HG03175 (cell line): ENCODE results near the gene PLEKHM1.

ENCODE experiments used
- ATAC-seq: cut with Tn5 transposase; IDR thresholded peaks from one replicate; pipeline ENCODE4 v1.9.1; 2021; ENCODE audit warnings: mild to moderate bottlenecking, moderate library complexity; ENCODE audit not compliant: unreplicated experiment

The PLEKHM1 gene

DNA sequence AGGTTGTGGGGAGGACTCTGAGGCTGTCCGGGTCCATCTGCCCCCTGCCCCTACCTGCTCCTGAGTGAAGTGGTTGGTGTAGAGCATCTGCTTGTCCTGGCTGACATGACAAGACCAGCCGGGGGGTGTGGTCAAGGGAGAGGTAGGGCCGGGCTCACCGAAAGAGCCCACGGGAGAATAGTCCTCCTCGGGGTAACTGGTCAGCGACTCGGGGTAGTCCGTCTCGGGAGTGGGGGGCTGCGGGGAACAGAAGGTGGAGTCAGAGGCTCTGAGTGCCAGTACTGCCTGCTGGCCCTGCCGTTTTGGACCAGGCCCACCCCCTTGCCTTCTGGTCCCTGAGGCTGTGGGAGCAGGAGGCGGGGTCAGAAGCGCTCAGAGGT is 85.7 kb downstream of the PLEKHM1 start:
- ATAC-seq, result no peak

GRCh38 chr17:45403906-45404490 is 86.5 kb downstream of the PLEKHM1 start:
- no peak for ATAC-seq

DNA sequence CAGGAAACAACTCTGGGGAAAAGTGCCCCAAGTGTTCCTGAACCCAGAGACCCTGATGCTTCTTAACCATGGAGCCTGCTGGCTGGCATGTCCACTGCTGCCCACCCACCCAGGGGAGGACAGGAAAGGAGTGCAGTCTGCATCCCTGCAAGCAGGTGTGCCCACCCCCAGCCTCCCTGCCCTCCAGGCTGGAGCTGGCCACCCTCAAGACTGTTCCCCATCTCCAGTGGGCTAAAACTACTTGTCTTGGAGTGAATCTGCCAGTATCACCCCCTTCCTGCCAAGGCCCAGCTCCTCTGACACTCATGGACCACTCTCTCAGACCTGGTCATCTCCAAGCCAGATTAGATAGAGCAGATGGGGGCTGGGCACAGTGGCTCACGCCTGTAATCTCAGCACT is 87.6 kb downstream of the PLEKHM1 start:
- no peak for ATAC-seq

- no peak for ATAC-seq
Observed at GRCh38 chr17:45398800-45399199, 91.7 kb downstream of the PLEKHM1 start.

- ATAC-seq, result no peak
Observed at GRCh38 chr17:45397796-45398195, 92.7 kb downstream of the PLEKHM1 start.

DNA sequence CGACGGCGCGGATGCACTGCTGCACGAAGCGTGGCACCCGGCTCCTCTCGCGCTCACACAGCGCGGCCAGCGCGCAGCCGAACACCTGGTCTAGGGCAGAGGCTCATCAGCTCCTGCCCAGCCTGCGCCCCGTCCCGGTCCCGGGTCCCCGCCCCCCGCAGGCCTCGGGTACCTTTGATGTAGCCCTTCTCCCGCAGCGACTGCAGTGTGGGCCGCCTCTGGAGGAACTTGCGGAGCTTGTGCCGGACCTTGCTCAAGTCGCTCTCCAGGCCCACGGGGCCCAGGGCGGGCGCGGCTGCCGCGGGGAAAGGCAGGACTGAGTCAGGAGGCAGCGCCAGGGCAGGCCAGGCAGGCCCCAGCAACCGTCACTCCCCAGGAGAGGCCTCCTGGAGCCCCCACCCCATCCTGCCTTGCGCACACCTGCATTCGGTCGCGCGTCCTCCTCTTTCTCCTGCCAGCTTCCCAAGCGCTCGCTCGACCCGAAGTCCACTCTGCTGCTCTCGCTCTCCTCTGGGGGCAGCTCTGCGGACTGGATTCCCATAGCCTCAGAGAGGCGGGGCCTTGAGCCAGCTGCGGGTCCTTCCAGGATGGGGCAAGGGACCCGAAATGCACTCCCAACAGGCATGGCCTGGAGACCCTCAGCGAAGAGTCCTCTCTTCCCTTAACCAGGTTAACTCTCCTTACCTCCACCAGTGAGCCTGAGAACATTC is 93.9 kb downstream of the PLEKHM1 start:
- no peak for ATAC-seq

- no peak for ATAC-seq
Observed at GRCh38 chr17:45395569-45396415, 94.7 kb downstream of the PLEKHM1 start.

DNA sequence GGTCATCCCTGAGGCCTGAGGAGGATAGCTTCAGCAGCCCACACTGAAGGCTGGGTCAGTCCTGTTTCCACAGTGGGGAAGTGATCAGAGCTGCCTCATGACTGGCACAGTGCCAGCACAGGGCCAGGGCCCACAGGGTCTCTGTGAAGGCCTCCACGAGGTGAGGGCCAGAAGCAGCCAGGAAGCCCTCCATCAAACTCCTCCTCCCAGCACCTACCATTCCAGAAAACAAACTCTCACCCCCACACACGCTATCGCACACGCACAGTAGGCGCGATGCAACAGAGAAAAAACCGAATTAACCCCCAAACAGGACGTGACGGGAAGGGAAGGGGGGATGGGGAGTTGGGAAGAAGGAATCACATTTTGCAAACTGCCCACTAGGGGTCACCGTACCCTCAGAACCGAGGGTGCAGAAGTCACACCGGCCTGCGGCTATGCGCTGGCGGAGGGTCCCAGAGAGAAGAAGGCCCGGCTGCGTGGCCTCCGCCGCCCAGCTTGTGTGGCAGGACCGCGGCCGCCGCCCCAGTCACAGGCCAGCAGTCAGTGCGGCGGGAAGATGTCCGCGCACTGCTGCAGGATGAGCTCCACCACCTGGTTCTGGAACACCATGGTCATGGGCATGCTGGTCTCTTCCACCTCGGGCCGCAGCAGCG is 95.5 kb downstream of the PLEKHM1 start:
- ATAC-seq, result no peak

DNA sequence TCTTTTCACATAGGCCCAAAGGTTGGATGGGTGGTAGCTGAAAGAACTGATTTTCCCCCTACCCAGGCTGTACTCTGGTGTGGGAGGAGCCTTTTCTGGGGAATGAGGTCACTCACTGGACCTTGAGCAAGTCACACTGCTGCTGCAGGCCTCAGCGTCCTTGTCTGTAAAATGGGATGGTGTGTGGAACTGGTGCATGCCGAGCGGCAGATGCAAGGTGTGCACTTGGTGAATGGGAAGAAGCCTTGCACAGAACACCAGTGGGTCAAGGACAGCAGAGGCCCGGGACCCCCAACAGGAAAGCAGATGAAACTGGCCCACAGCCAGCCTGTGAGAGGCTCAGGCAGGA is 96.0 kb downstream of the PLEKHM1 start:
- ATAC-seq, result no peak

GRCh38 chr17:45394091-45394490 is 96.4 kb downstream of the PLEKHM1 start:
- ATAC-seq, result no peak

DNA sequence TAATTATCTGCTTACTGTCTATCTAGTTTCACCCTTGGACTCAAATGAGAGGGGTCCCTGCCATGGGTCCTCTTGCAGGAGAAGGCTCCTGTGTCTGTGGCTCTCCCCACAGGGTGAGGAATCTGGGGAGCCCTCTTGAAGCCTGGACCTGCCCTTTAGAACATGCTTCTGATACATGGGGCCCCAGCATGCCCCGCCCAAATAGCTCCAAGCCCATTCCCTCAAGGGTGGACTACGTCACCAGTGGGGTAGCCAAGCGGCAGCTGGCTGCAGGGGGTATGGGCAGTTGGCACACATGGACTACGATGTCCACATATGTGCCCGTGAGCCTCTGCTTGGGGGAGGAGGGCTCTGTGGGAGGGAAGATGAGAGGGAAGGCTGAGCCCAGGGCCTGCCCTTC is 97.1 kb downstream of the PLEKHM1 start:
- no peak for ATAC-seq

- ATAC-seq, result no peak
Observed at GRCh38 chr17:45391918-45392317, 98.6 kb downstream of the PLEKHM1 start.

DNA sequence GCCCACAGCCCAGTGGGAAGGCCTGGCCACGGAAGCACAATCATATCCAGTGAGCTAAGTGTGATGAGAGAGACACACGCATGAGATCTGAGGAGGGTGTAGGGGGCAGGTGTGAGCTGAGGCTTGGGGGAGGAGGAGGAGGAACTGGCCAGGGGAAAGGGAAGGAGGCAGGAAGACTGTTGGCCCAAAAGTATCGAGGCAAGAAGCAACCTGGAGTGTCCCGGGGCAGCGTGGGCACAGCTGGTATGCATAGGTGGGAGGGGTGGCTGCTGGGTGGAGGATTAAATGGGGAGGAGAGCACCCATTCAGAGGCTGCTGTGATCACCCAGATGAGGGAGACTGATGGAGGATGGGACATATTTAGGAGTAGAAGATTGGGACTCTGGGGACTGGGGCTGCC is 99.2 kb downstream of the PLEKHM1 start:
- no peak for ATAC-seq

DNA sequence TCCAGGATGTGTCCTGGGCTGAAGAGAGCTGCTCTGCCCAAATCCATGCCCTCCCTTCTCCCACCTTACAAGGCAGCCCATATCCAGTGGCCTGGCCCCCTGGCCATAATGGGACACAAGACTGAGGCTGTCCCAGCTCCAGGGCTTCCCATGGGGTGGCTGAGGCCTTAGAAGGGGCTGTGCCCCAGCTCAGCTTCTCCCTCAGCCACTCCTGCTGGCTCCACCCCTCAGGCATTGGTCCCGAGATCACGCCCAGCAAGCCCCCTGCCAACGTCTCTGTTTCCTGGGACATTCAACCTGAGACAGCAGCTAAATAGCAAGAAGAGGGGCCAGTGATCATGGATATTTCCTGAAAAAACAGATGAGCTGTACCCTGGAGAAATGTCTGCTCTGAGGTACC is 101.2 kb downstream of the PLEKHM1 start:
- no peak for ATAC-seq

DNA sequence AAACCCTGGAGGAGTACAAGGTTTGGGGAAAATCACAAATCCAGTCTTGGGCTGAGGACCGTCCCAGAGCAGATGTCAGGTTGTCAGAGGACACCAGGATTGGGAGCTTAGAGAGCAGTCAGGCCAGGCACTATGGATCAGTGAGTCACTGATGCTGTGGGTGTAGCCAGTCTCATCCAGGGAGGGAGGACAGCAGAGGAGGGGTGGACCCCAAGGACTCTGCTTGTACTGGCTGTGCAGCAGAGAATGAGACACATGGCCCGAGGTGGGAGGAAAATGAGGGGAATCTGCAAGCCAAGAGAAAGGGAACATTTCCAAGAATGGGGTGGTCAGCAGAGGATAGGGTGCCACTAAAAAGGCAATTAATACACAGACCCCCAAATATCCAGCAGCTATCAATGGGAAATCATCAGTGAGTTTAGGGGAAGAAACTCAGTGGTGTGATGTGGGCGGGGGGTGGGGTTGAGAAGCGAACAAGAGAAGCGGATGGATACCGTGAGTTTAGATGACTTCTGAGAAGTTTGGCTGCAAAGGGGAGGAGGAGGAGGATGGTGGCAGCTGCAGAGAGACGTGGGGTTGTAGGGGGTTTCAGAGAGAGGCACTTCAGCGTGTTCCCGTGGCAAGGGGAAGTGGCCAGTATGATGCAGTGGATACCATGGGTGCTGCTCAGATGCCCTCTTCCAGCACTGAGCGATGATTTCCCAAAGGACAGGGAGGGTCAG is 101.8 kb downstream of the PLEKHM1 start:
- no peak for ATAC-seq

DNA sequence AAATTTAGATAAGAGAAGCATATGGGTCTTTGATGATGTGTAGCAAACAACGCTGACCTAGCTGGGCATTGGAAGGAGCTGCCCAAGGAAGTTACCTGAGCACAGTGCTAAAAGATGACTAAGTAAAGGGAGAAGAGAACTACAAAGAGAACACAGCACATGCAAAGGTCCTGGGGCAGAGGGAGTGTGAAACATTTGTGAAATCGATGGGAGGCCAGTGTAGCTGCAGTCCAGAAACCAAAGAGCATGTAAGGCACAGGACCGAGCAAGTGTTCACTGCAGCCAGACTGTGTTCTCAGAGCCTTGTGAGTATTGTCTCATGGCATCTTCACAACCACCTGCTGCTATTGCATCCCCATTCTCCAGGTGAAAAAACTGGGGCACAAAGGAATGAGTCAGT is 102.8 kb downstream of the PLEKHM1 start:
- no peak for ATAC-seq

DNA sequence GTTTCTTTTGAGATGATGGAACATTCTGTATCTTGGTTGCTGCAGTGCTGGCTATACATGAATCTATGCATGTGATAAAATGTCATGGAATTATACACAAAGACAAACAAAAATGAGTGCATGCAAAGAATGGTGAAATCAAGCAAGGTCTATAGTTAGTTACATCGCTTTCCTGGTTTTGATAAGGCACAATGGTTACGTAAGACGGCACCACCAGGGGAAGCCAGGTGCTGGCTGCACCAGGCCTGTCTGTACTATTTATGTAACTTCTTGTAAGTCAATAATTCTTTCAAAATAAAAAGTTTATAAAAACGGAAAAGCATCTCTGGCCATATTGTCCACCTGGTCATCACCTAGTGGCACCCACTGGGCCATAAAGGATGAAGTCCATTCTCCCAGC is 104.3 kb downstream of the PLEKHM1 start:
- no peak for ATAC-seq
